Pons (tissue), 1 donor: Measurements from ENCODE around the gene HTT-AS.

ENCODE experiments used
- DNase-seq: peaks from one replicate; pipeline ENCODE4 v3.0.0-alpha.2; 2016; ENCODE audit warnings: low spot score

The HTT-AS gene

DNA sequence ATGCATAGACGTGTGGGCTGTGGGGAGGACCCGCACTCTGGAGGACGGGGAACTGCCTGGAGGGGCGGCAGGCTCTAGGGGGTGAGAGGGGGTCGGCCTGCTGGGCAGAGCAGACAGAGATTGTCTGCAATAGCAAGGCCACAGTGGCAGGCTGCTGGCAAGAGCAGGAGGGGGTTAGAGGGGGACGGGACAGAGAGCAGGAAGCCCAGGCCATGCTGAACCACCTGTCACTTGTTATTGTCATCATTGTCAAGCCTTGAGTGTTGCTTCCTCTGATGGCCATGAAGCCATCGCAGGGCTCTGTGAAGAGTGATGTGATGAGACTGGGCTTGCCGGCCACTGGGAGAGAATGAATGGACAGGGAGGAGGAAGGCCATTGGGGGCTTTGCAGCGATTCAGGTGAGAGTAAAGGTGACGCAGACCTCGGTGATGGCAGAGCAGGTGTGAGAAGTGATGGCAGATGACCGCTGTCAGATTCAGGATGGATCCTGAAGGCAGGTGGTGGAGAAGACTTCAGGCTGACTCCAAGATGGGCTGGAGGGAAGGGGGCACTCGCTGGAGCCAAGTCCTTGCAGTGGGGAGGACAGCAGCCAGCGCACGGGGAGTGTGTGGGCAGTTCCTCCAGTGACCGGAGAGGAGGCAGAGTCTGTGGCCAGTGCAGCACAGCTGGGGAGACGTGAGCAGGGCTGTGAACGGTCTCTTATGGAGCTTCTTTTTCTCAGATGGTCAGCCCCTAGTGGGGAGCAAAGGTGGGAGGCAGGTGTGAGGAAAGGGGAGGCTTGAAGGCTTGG, 43.6 kb downstream of the HTT-AS start:
- DNase-seq, result no peak

DNA sequence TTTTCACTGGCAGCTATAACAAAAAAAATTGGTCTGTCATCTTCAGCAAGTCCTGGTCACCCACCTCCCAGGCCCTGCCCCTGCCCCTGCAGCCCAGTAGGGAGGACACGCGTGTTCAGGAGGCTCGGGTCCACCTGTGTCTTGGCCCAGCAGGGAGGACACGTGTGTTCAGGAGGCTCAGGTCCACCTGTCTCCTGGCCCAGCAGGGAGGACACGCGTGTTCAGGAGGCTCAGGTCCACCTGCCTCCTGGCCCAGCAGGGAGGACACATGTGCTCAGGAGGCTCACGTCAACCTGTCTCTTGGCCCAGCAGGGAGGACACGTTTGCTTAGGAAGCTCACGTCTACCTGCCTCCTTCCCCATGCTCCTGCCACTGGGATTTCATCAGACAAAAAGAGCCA, 44.9 kb downstream of the HTT-AS start:
- no peak for DNase-seq

DNA sequence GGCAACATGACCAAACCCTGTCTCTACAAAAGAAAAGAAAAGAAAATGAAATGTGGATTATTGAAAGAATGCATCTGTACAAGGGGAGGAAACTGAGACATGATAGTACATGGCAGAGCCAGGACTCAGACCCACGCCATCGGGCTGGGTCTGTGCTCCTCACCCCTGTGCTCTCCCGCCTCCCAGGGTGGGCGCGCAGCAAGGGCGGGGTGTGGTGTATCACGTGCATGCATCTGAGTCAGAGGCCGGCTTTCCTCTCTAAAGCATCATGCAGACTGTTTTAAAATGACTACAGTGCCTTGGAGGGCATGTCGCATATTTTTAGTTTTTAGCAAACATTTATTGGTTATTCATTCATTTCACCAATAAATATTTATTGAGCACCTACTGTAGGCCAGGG, 47.8 kb downstream of the HTT-AS start:
- no peak for DNase-seq

DNA sequence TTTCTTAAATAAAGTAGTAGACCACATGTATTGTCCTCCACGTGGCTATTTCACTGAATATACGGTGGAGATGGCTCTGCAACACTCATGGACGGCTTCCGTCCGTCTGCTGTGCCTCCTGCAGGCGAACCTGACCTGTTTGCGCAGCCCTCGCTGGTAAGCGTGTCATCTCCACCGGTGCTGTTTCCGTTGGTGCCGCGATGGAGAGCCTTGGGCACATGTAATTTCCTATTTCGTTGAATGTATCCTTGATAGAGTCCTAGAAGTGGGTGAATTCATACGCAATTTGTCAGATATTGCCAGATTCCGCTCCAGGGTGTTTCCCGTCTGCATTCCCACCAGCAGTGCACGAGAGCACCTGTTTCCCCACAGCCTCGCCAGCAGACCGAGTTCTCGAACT, 48.5 kb downstream of the HTT-AS start:
- no peak for DNase-seq

DNA sequence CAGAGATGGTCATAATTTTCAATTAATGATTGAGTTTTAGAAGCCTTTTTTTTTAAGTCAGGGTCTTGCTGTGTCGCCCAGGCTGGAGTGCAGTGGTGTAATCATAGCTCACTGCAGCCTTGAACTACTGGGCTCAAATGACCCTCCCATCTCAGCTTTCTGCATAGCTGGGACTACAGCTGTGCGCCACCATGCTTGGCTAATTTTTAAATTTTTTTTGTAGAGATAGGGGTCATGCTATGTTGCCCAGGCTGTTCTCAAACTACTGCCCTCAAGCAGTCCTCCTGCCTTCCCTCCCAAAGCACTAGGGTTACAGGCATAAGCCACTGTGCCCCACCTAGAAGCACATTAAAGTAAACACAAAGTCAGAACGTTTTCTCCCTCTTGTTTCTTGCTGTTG, 51.7 kb downstream of the HTT-AS start:
- no peak for DNase-seq

DNA sequence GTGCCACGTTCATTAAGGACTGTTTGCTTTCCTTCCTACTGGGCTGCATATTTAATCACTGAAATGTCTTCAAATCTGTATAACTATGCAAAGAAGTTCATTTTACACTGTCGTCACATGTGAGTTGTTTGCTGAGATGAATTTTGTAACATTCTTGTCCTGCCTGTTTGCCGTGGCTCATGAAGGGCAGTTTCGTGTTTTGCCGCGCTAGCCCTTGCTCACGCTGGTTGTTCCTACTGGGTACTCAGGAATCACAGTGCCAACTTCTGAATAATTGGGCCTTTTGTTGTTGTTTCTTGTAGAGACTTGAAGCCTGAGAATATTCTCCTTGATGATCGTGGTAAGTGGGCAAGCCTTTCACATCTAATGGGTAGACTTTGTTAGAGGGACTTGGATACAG, 52.2 kb downstream of the HTT-AS start:
- DNase-seq, result no peak

DNA sequence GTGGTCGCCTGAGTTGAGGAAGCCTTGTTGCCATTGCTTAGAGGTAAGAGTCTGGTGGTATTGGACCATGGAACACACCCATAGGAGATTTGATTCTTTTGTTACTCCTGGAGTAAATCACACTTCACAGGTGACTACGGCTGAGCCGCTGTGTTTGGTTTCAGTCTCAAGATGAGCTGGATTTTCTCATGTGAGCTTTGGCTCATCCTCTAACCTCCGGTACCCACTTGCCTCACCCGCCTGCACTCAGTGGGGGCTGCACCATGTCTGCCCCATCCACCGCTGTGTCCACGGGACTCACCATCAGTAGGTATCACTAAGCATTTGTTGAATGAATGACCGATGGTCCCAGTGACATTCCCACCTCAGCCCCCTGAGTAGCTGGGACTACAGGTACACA, 52.7 kb downstream of the HTT-AS start:
- DNase-seq, result no peak

DNA sequence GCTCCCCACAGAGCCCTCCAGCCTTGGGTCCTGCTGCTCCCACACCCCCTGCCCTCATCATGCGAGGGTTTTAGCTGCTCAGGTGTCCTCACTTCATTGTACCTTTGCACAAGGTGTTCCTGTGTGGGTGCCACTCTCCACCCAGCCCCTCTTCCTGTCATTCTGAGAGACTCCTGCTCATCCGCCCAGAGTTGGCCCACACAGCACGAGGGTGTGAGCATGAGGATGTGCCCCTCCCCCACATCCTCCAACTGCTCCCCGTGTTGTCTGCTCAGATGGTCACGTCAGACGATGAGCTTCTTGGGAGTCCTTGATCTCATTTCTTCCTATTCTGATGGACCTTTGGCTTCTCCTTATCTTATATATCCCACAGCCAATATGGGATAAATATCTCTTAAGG, 53.2 kb downstream of the HTT-AS start:
- no peak for DNase-seq

DNA sequence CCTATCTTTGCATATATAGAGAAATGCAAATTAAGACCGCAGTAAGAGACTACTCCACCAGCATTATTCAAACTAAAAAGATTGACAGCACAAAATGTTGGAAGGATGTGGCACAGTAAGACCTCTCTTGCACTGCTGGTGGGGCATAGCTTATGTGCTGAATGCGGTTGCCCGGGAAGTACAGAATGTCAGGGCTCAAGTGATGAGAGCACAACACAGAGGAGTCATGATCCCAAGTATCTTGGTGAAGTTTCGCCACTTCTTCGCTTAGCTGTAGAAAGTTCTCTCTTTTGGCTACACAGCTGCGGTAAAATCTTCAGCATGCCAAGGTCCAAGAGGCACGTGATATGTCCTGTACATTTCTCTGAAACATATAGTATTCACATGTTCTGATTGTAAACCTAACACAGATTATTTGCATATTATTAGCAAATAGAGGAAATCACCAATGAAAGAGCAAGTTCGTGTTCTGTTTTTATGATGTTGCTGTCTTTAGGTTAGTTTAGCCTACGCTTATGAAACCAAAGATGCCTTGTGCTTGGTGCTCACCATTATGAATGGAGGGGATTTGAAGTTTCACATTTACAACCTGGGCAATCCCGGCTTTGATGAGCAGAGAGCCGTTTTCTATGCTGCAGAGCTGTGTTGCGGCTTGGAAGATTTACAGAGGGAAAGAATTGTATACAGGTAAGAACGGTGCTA, 55.0 kb downstream of the HTT-AS start:
- DNase-seq, result no peak

DNA sequence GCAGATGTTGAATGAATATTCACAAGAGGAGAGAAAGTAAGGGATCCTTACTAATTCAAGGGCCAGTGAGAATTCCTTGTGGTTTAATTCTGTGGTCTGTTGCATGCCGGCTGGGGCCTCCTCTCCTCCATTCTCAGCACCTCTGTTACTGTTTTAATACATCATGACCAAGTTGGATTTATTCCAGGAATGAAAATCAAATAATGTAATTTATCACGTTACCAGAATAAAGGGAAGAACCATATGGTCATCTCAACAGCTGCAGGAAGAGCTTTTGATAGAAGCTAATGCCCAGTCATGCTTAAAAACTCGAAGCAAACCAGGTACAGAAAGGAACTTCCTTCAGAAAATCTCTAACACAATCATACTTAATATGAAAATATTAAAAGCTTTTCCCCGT, 56.8 kb downstream of the HTT-AS start:
- DNase-seq, result no peak

DNA sequence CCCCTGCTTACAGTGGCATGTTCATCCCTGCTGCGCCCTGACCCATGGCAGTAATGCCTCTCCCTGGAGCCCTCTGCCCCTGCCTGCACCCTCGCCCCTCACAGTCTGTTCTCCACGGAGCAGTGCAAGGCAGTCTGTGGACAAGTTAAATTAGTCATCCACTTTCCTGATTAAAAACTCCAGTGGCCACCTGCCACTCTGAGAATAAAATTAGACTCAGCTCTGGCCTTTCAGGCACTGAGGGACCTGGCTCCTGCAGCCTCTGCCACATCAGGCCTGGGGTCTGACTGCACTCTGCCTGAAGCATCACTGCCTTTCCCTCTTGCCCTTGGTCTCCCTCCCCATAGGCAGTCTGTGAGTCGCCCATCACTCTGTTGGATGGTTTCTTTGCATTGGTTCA, 57.4 kb downstream of the HTT-AS start:
- no peak for DNase-seq

DNA sequence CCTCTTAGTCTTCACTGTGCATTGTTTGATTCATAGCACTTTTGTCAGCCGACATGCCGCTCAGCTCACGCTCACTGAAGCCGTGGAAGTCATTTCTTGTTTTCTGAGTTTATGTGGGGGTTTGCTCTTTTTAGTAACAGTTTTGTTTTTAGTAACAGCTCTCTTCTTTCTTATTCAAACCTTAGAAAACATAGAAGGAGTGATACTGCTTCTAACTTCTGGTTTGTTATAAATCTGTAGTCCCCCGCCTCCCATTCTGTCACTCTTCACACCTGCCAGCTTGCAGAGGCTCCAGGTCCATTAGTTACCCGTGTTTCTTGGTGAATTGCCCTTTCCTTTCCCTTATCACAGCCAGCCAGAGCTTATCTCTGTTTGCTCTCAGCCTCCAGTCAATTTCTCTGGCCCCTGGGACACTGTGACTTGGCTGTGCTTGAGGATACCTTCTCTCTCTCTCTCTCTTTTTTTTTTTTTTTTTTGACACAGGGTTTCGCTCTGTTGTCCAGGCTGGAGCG, 60.4 kb downstream of the HTT-AS start:
- DNase-seq, result no peak
